Esophagus squamous epithelium (tissue), 4 donors: ENCODE measurements around the gene PNKD.

ENCODE experiments used
- CTCF ChIP-seq, 6 experiments: fragments of 450-650 bp in 4 of 6; fragments of 200-600 bp in 2 of 6; sonication (generic) in 2 of 6; IDR thresholded peaks; one replicate each; pipeline ENCODE4 v1.5.1; 2016 to 2019; ENCODE audit warnings: antibody characterized with exemption in 6 of 6, mild to moderate bottlenecking in 4 of 6, moderate library complexity in 4 of 6
- POLR2A ChIP-seq, 4 donors: fragments of 450-650 bp; IDR thresholded peaks; one replicate each; pipeline ENCODE4 v1.6.1; 2017; ENCODE audit warnings: antibody characterized with exemption in 4 of 4, mild to moderate bottlenecking in 4 of 4, moderate library complexity in 3 of 4

GRCh38 chr2:218293715-218294429, 23.6 kb downstream of the PNKD start:
- TF ChIP-seq CTCF (IDR thresholded peaks at IDR 0.05), result no peak
- no peak for TF ChIP-seq POLR2A (IDR thresholded peaks at IDR 0.05)
